GM20000 (cell line): ENCODE results near the gene GHSR.

Experiments
- DNase-seq: peaks from one replicate; pipeline ENCODE4 v3.0.0; 2012; ENCODE audit warnings: low spot score
- TF ChIP-seq, protein P1 (sequence below): IDR thresholded peaks from 2 replicates; pipeline ENCODE4 v1.5.1; 2012; ENCODE audit warnings: mild to moderate bottlenecking, control low read depth; ENCODE audit errors: extremely low read depth, missing control alignments

Gene GHSR

DNA sequence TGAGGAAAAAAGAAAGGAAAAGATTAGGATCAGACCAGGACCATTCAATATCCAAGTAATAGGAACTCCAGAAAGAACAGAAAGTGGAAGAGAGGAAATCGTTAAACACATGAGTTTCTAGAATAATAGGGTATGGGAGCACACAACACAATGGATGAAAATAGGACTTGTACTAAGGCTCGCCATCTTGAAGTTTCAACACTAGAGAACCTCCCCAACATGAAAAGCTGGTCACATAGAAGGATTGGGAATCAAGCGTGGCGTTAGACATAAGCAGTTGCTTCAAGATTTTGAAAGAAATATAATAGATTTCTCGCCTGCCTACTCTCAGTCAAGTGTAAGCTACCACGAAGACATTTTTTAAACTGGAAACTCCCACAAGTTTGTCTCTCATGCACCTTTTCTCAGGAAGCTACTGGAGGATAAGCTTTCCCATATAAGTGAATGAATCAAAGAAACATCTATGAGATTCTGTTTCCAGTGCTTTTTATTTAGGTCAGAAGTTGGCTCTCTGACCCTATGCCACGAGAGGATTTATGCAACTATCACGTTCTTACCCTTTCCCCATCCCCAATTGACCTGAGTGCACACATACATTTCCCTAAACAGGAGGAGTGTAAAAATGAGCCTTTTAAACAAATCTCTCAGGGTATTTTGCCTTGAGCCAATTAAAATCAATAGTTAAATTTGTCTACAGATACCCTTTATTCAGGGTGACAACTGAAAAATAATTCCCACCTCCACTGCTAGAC lies 45.2 kb downstream of the GHSR start:
- no peak for DNase-seq

DNA sequence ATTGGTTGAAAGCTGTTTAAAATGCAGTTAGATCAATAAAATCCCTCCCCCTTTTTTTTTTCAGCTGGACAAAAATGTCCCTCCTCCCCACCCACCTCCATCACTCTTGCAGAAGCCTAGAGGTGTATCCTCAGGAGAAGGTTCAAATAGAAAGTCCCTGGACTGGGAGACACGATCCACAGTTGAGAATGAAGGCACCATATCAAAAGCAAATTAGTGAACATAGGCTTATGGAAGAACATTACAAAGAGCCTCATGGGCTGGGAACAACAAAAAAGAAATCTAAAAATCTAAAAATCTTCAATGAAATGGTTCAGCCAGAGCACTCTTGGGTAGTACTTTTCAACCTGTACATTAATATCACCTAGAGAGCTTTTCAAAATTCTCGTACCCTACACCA lies 46.2 kb downstream of the GHSR start:
- TF ChIP-seq, protein P1, sequence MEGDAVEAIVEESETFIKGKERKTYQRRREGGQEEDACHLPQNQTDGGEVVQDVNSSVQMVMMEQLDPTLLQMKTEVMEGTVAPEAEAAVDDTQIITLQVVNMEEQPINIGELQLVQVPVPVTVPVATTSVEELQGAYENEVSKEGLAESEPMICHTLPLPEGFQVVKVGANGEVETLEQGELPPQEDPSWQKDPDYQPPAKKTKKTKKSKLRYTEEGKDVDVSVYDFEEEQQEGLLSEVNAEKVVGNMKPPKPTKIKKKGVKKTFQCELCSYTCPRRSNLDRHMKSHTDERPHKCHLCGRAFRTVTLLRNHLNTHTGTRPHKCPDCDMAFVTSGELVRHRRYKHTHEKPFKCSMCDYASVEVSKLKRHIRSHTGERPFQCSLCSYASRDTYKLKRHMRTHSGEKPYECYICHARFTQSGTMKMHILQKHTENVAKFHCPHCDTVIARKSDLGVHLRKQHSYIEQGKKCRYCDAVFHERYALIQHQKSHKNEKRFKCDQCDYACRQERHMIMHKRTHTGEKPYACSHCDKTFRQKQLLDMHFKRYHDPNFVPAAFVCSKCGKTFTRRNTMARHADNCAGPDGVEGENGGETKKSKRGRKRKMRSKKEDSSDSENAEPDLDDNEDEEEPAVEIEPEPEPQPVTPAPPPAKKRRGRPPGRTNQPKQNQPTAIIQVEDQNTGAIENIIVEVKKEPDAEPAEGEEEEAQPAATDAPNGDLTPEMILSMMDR = no peak

More for the DNA sequence above, 45.2 kb downstream of the GHSR start:
- TF ChIP-seq, protein P1 = no peak

DNA sequence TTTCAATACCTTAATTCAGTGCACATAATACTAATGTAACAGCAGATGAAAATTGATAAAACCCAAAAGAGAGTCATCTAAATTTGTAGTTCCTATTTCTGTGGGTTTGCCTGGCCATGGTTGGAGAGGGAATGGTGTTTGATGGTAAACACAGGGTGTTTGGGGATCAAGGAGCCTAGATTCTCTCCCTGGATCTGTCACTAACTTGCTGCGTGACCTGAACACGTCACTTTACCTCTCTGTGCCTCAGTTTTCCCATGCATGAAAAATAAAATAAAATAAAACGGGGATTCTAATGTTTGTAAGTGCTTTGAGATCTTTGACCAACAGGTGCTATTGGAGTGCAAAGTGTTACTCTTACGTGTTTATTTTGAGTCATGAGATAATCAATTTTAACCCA lies 49.8 kb downstream of the GHSR start:
- TF ChIP-seq, protein P1 = no peak
- no peak for DNase-seq

More for the DNA sequence above, 46.2 kb downstream of the GHSR start:
- DNase-seq = no peak

DNA sequence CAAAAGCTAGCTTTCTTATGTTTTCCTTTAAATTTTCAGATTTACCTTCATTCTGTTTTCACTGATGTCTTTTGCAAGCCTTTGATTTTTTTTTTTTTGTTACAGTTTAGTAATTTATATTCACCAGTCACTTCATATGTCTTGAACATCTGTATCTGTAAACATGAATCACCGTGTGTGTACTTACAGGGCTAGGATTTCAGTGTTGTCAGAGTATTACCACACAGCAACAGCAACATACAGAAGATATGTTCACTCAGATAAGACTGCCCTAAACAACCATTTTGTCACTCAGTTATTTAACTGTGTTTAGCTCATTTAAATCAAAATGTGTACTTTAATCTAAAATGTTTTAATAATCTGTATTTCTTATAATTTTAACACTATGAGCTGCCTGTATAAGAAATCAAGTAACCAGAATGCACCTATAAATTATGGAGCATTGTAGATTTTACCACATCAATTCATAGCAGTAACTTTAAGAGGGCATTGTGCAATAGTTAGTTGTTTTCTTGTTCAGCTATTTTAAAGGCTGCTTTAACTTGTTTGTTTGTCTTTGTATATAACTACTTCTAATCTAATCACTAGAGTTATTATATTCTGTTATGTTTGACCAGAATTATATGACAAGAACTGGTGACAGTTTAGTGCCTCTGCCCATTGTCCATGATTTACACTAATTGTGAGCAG lies 50.4 kb downstream of the GHSR start:
- TF ChIP-seq, protein P1 = no peak
- DNase-seq = no peak

GRCh38 chr3:172396400-172396799 lies 51.9 kb downstream of the GHSR start:
- TF ChIP-seq, protein P1 = no peak

DNA sequence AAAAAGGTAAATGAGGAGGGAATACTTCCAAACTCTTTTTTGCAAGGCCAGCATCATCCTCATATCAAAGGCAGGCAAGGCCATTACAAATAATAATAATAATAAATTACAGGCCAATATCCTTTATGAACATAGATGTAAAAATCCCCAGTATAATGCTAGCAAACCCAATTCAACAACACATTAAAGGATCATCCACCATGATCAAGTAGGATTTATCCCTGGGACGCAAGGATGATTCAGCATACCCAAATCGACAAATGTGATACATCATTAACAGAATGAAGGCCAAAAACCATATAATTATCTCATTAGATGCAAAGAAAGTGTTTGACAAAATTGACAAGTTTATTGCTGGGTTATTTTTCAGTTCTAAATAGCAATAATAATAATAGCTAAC lies 53.6 kb downstream of the GHSR start:
- TF ChIP-seq, protein P1 = no peak

More at GRCh38 chr3:172396400-172396799, 51.9 kb downstream of the GHSR start:
- no peak for DNase-seq

More for the DNA sequence above, 53.6 kb downstream of the GHSR start:
- DNase-seq = no peak
